ENCODE measurements around the gene TNNI2.

Gene TNNI2

DNA sequence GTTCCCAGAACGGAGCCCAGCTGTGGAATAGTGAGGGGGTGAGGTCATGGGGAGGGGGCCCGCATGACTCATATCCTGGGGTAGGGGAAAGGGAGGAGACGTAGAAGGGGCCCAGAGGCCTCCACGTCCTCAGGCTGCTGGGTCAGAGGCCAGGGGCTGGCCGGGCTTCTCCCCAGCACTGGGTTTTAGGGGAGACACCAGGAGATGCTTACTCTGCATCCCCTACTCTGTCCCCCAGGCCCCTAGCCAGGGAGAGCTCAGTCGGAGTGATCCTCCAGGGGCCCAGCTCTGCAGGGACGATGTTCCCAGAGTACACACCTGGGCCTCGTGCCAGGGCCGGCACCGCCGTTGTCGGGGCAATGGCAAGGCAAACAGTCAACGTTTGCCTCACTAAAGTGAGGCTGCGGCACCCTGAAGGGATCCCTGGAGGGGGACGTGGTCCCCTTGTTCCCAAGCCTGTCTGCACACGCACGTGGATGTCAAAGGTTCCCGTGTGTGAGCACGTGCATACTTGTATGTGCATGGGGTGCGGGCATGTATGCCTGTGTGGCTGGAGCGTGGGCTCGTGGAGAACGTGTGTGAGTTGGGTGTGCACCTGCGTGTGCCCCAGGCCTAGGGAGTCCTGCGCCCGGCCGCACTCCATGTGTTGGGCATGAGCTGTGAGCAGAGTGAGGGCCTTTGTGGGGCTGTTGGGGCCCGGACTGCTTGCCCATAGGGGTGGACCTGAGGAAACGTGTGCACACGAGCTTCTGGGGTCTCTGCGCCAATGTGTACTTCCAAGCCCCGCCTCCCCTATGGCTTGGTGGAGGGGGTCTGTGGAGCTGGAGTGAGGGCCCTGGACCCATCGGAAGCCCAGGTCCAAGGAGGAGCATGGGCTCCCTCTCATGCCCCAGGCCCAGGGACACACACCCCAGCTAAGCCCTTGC lies 38.7 kb downstream of the TNNI2 start:
- Histone ChIP-seq H3K4me1 (ENCODE audit: low read length) (no peaks in the 10 kb centered on the region), H3K27ac (ENCODE audit: low read length) (no peak overlapping the region), H3K4me3 (ENCODE audit: low read length) (no peak overlapping the region), H3K9ac (ENCODE audit: low read length) (no peak overlapping the region), H3K36me3 (replicated peaks; ENCODE audit: insufficient read depth, low read length) (no peaks in the 10 kb centered on the region), H3F3A (ENCODE audit: insufficient read depth, low read length) (no peaks in the 10 kb centered on the region), H2AFZ (ENCODE audit: low read length) (no peak overlapping the region), H3K9me2 (replicated peaks; ENCODE audit: insufficient read depth, low read length) (no peaks in the 10 kb centered on the region), H3K4me2 (ENCODE audit: low read depth, low read length) (no peak overlapping the region), H3K27me3 (replicated peaks; ENCODE audit: insufficient read depth, low read length) (no peaks in the 10 kb centered on the region), H4K20me1 (ENCODE audit: insufficient read depth, low read length) (no peaks in the 10 kb centered on the region), H3K9me3 (replicated peaks; ENCODE audit: insufficient read depth, low read length) (no peaks in the 10 kb centered on the region), H3K79me2 (ENCODE audit: low read length) (no peaks in the 10 kb centered on the region)
- DNase-seq: no peak
- no peak for TF ChIP-seq EZH2phosphoT487 (IDR thresholded peaks at IDR 0.05; ENCODE audit: low read length)
- TF ChIP-seq EZH2 (optimal IDR thresholded peaks at IDR 0.05; ENCODE audit: low read depth, low read length): no peak

DNA sequence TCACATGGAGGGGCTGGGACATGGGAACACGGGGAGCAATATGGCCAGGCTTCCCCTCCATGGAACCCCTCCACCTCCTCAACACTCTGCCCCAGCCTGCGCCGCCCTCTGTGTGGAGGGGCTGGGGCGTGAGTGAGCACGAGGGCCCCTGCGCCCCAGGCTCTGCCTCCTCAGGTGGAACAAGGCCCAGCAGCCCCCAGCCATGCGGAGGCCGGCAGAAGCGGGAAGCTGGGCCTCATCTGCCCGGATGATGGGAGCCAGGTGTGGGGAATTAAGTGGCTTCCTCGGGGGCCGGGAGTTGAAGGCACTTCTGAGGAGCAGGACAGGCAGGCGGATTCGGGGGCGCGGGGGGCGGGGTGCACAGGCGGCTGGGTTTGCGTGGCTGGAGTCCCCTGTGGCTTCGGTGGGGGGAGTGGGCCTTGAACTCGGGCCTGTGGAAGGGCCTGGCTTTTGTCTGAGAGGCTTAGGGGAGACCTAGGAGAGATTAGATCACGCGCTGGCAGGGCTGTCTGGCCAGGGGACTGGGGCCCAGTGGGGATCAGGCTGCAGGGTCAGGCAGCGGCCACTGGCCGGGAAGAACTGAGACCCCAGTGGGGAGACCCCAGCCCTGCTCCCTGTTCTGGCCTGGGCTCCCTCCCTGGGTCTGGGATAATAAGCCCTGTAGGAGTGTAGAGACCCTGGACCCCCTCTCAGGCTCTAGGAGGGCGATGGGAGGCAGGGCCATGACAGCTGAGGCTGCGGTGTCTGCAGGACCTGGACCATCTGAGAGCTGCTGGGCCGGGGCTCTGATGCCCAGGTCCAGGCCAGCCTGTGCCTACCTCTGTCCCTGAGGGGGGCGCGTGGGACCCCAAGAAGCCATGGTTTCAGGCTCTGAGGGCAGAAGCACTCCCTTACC lies 39.6 kb downstream of the TNNI2 start:
- H3K27me3 ChIP-seq (replicated peaks; ENCODE audit: insufficient read depth, low read length): no peaks in the 10 kb centered on the region
- no peaks in the 10 kb centered on the region for H3K79me2 ChIP-seq (ENCODE audit: low read length)

DNA sequence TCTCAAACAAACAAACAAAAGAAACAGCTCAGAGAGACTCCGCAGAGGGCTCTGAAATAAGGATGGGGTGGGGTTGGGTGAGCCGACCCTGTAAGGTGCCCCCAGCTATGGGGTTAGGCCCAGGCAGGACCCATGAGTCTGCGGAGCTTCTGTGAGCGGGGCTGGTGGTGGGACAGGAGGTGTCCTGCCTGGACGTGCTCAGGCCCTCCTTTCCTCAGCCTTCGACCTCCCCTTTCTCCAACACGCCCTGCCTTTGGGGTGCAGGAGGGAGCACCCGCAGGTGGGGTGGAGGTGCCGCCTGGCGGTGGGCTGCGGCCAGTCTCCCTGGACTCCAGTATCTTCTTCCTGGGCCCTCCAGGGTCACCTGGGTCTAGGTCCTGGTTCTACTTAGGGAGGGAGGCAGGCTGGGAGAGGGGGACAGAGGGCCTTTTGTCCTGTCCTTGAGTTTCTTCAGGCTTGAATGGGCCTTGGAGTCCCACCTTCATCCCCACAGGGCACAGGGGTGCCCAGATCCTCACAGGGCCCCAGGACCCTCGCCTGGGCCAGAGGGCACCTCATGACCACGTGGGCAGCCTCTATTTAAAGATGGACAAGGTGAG lies 40.7 kb downstream of the TNNI2 start:
- Histone ChIP-seq H3K9me2 (replicated peaks; ENCODE audit: insufficient read depth, low read length) (no peaks in the 10 kb centered on the region), H4K20me1 (ENCODE audit: insufficient read depth, low read length) (no peaks in the 10 kb centered on the region), H3K4me3 (ENCODE audit: low read length) (no peak overlapping the region), H3K36me3 (replicated peaks; ENCODE audit: insufficient read depth, low read length) (no peaks in the 10 kb centered on the region), H3K9me3 (replicated peaks; ENCODE audit: insufficient read depth, low read length) (no peaks in the 10 kb centered on the region), H3K9ac (ENCODE audit: low read length) (no peak overlapping the region), H3K27me3 (replicated peaks; ENCODE audit: insufficient read depth, low read length) (no peaks in the 10 kb centered on the region), H3K4me1 (ENCODE audit: low read length) (no peaks in the 10 kb centered on the region), H3K27ac (ENCODE audit: low read length) (no peak overlapping the region), H2AFZ (ENCODE audit: low read length) (no peak overlapping the region), H3K79me2 (ENCODE audit: low read length) (no peaks in the 10 kb centered on the region), H3K4me2 (ENCODE audit: low read depth, low read length) (no peak overlapping the region), H3F3A (ENCODE audit: insufficient read depth, low read length) (no peaks in the 10 kb centered on the region)
- TF ChIP-seq EZH2phosphoT487 (IDR thresholded peaks at IDR 0.05; ENCODE audit: low read length) (no peak), EZH2 (optimal IDR thresholded peaks at IDR 0.05; ENCODE audit: low read depth, low read length) (no peak)
- TF ChIP-seq, protein P1, sequence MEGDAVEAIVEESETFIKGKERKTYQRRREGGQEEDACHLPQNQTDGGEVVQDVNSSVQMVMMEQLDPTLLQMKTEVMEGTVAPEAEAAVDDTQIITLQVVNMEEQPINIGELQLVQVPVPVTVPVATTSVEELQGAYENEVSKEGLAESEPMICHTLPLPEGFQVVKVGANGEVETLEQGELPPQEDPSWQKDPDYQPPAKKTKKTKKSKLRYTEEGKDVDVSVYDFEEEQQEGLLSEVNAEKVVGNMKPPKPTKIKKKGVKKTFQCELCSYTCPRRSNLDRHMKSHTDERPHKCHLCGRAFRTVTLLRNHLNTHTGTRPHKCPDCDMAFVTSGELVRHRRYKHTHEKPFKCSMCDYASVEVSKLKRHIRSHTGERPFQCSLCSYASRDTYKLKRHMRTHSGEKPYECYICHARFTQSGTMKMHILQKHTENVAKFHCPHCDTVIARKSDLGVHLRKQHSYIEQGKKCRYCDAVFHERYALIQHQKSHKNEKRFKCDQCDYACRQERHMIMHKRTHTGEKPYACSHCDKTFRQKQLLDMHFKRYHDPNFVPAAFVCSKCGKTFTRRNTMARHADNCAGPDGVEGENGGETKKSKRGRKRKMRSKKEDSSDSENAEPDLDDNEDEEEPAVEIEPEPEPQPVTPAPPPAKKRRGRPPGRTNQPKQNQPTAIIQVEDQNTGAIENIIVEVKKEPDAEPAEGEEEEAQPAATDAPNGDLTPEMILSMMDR (IDR thresholded peaks at IDR 0.05; ENCODE audit: low read length): no peak
- no peak for DNase-seq

More for the DNA sequence above, 39.6 kb downstream of the TNNI2 start:
- H3F3A ChIP-seq (ENCODE audit: insufficient read depth, low read length): no peaks in the 10 kb centered on the region
- H3K36me3 ChIP-seq (replicated peaks; ENCODE audit: insufficient read depth, low read length): no peaks in the 10 kb centered on the region
- DNase-seq: no peak
- no peaks in the 10 kb centered on the region for H3K9me3 ChIP-seq (replicated peaks; ENCODE audit: insufficient read depth, low read length)
- H3K9me2 ChIP-seq (replicated peaks; ENCODE audit: insufficient read depth, low read length): no peaks in the 10 kb centered on the region
- H4K20me1 ChIP-seq (ENCODE audit: insufficient read depth, low read length): no peaks in the 10 kb centered on the region
- H3K9ac ChIP-seq (ENCODE audit: low read length): no peak overlapping the region
- H3K27ac ChIP-seq (ENCODE audit: low read length): no peak overlapping the region
- no peak overlapping the region for H3K4me2 ChIP-seq (ENCODE audit: low read depth, low read length)
- H2AFZ ChIP-seq (ENCODE audit: low read length): no peak overlapping the region
- no peak overlapping the region for H3K4me3 ChIP-seq (ENCODE audit: low read length)
- TF ChIP-seq EZH2phosphoT487 (IDR thresholded peaks at IDR 0.05; ENCODE audit: low read length) (no peak), EZH2 (optimal IDR thresholded peaks at IDR 0.05; ENCODE audit: low read depth, low read length) (no peak)
- TF ChIP-seq, protein P1 (IDR thresholded peaks at IDR 0.05; ENCODE audit: low read length): no peak
- no peaks in the 10 kb centered on the region for H3K4me1 ChIP-seq (ENCODE audit: low read length)
